Testis (tissue), 2 donors: ENCODE measurements around the gene MIEN1.

ENCODE experiments used
- POLR2A ChIP-seq: fragments of 450-650 bp; IDR thresholded peaks from one replicate; pipeline ENCODE4 v1.6.1; 2017; ENCODE audit warnings: antibody characterized with exemption, mild to moderate bottlenecking, moderate library complexity
- TF ChIP-seq, protein P1 (sequence below), 3 experiments: fragments of 450-650 bp in 2 of 3; fragments of 200-600 bp in 1 of 3; sonication (generic) in 1 of 3; IDR thresholded peaks; one replicate each; pipeline ENCODE4 v1.5.1; 2016 to 2019; ENCODE audit warnings: antibody characterized with exemption in 3 of 3, mild to moderate bottlenecking in 2 of 3, moderate library complexity in 1 of 3

DNA sequence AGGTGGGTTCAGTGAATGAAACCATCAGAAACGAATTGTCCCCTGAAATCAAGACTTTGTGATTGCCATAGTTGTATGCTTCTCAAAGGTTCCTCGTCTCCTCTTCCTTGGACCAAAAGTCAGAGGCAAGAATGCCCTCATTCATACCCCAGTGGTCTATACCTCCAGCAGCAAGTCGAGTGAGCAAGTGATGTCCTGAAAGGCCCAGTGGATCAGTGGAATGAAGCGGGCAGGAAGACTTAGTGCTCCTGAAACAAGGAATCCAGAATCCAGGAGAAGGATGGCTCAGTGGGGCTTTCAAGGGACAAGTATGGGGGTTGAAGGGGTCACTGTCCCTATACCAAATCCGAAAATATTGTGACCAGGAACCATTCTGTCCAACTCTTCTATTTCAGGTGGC, 35.7 kb downstream of the MIEN1 start:
- TF ChIP-seq, protein P1, sequence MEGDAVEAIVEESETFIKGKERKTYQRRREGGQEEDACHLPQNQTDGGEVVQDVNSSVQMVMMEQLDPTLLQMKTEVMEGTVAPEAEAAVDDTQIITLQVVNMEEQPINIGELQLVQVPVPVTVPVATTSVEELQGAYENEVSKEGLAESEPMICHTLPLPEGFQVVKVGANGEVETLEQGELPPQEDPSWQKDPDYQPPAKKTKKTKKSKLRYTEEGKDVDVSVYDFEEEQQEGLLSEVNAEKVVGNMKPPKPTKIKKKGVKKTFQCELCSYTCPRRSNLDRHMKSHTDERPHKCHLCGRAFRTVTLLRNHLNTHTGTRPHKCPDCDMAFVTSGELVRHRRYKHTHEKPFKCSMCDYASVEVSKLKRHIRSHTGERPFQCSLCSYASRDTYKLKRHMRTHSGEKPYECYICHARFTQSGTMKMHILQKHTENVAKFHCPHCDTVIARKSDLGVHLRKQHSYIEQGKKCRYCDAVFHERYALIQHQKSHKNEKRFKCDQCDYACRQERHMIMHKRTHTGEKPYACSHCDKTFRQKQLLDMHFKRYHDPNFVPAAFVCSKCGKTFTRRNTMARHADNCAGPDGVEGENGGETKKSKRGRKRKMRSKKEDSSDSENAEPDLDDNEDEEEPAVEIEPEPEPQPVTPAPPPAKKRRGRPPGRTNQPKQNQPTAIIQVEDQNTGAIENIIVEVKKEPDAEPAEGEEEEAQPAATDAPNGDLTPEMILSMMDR (IDR thresholded peaks at IDR 0.05): no peak
- no peak for TF ChIP-seq POLR2A
